Stimulated activated CD8-positive, alpha-beta memory T cell treated with anti-CD3 and anti-CD28 coated beads, Interleukin-15, amount 100 ng/mL, for 48 hours (primary cell): Measurements from ENCODE around the gene BAZ1B.
"Not testable (repeated sequence)": the region's sequence is repeated elsewhere in the genome, so short reads cannot be mapped to it uniquely, and the experiment has no call there.

Experiments used
- DNase-seq, 2 donors: peaks; one replicate each; pipeline ENCODE4 v3.0.0-alpha.2; 2020; ENCODE audit warnings: low read depth in 2 of 2

The BAZ1B gene

GRCh38 chr7:73522105-73522872, at the start of gene BAZ1B:
Gene BAZ1B, minus strand, starts transcription at chr7:73522293. Its CDS starts 360 bp downstream, at chr7:73521933.
- DNase-seq, result peak; percentile 97 to 98

GRCh38 chr7:73570977-73571376, 48.9 kb upstream of the BAZ1B start:
- DNase-seq, result no peak

DNA sequence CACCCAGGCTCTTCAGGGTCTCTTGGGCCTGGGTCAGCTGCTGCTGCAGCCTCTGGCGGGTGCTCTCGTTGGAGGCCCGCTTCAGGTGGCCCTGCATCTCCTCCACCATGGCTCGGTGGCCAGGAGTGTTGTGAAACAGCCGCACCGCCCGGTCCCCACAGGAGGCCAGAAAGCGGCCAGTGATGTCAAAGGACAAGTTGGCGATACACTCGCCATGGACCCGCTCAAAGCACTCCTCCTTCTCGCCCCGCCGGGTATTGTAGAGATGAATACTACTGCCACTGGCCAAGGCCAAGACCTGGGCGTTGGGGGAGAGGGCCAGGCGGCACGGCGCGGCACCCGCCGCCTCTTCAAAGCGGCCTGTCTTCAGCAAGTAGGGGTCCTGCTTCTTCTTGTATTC, 48.4 kb upstream of the BAZ1B start:
- no peak for DNase-seq

DNA sequence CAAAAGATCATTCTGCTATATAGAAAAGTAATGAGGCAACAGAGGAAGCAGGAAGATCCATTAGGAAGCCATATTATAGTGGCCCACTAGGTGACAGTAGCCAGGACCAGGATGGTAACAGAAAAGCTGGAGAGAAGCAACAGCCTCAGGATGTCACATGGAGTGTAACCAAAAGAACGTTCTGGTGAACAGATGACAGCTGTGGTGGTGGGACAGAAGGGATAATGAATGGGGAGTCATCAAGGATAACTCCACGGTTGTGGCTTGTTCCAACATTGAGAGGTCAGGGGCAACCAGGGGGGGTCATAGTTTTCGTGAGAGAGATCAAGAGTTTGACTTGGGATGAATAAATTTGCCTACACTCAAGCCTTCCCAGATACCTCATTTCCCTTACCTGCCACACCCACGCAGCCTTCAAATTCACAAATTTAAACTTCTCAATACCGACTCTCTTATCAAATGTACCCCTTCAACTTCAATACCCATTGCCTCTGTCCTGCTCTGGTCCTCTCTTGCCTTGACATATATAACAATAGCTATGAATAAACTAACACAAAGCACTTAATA, 47.0 kb upstream of the BAZ1B start:
- DNase-seq, result no peak

DNA sequence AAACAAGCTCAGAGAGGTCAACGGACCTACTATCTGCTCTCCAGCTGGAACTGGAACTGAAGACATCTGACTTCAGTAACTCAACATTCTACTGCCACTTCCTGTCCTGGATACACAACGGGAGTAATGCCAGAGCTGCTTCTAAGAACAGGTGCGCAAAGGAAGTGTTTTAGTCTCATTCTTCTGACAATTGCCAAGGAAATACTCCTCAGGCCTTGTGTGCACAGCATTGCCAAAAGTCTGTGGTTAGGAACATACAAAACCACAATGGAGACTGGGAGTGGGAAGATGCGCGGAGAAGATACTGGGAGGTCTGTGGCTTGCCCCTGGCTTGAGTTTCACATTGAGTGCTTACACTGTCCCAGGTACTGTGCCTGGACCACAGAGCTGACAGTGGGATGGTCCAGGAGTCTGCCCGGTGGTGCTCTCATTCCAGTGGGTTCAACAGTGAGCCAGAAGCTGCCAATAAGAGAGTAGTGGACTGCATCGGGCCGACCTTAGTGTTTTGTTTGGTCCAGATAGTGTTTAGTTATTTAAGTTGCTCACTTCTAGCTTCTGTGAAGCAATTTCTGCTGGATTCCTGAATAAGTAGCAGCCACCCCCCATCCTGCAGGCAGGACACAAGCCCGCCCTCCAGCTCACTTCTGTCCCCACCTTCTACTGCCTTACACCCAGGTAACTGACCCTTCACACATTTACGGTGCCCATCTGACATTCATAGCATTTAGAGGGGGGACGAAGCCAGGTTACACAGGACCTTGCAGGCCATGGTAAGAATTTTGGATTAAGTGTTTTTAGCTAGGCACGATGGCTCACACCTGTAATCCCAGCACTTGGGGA, 46.0 kb upstream of the BAZ1B start:
- no peak for DNase-seq

DNA sequence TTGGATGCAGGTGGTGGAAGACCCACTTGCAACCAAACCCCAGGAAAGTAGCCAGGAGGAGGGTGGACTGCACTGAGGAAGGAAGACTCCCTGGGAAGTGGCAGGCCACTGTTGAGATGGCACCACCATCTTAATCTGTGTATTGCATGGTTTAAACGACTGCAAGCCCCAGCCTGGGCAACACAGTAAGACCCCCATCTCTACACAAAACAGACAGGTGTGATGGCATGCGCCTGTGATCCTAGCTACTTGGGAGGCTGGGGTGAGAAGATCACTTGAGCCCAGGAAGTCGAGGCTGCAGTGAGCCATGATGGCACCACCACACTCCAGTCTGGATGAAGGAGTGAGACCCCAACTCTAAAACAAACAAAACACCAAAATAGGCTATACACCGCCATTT, 45.0 kb upstream of the BAZ1B start:
- no peak for DNase-seq

GRCh38 chr7:73566431-73566830, 44.3 kb upstream of the BAZ1B start:
- not testable (repeated sequence) for DNase-seq

GRCh38 chr7:73565675-73566340, 43.7 kb upstream of the BAZ1B start:
- no peak for DNase-seq

DNA sequence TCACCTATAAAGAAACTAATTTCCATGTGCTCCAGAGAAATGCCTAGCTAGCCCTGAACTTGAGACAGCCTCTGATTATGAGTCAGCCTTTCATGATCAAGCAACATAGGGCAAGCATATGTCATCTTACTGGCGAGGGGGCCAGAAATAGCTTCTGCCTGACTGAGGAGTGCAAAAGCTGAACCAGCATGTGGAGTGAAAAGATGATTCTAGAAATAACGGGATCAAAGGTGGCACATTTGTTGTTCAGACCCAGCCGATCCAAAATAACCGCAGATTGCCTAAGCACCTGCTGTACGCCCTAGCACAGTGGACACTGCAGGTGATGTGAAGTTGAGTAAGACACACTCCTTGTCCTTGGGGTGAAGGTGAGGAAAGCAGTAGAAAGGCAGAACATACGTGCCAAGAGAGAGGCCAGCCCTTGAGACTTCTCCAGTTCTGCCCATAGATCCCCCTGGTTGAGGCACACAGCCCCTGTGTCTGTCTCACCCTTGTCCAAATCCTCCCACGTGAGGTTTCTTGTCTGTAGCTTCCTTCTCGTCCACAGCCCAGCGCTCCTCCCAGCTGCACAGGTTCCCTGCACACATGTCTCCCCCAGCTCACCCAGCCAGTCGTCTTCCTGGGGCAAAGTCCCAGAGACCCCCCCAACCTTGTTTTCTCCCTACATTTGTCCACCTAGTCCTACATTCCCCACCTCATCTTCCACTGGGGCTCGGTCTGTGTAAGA, 38.2 kb upstream of the BAZ1B start:
- DNase-seq, result no peak

GRCh38 chr7:73557397-73558257, 35.5 kb upstream of the BAZ1B start, which contains the start of gene BCL7B:
Gene BCL7B, minus strand, starts transcription at chr7:73557690. Its CDS starts 112 bp downstream, at chr7:73557578.
- peak; percentile 68 to 71 for DNase-seq

DNA sequence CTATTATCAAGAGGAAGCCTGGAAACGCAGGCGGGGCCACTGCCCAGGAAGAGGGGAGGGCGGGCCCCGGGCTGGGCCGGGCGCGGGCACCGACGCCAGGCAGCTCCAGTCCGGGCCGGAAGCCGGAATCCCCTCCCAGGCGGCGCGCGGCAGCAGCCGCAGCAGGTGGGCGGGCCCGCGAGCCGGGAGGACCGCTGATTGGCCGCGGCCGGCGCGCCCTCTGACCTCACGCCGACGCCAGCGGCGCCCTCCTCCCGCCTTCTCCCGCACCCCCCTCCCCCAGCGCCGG, 35.0 kb upstream of the BAZ1B start:
- peak; percentile 94 to 96 for DNase-seq

DNA sequence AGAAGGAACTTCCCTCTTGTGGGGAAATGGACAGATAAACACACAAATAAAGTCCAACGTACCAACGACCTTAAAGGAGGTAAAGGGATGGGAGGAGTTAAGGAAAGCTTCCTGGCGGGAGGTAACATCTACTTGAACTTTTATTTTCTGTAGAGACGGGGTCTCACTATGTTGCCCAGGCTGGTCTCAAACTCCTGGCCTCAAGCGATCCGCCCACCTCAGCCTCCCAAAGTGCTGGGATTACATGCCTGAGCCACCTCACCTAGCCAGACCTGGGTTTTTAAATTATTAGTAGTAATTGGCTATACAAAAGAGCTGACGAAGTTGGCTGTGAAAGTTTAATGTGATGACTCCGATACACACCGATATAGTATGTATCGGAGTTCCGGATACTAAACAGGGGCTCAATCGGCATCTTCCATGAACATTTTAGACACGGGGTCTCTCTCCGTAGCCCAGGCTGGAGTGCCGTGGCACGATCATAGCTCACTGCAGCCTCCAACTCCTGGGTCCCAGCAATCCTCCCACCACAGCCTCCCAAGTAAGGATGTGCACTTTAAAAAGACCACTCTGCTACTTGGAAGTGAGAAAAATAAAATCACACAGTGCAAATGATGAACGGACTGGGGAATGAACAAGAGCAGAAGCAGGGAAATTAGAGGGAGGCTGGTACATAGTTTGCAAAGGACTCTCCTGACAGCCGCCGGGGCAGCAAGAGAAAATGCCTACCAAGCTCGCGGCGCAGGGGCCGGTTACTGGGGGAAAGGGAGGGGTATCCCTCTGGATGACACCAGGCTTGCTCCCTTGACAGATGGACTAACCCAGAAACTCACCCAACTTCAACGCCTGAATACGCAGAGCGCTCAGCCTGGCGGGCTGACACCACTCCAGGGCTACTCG, 34.4 kb upstream of the BAZ1B start:
- DNase-seq, result no peak

- DNase-seq, result no peak
Measured at GRCh38 chr7:73555411-73555982, 33.4 kb upstream of the BAZ1B start.

DNA sequence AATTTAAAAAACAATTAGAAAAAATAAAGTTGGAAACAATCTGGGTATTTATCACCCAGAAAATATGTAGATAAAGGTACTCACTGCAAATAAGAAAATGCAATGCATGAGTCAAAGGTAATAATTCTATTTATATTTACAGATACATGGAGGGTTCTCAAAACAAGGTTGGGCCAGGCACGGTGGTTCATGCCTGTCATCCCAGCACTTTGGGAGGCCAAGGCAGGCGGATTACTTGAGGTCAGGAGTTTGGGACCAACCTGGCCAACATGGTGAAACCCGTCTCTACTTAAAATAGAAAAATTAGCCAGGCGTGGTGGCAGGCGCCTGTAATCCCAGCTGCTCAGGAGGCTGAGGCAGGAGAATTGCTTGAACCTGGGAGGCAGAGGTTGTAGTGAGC, 28.0 kb upstream of the BAZ1B start:
- DNase-seq, result not testable (repeated sequence)

DNA sequence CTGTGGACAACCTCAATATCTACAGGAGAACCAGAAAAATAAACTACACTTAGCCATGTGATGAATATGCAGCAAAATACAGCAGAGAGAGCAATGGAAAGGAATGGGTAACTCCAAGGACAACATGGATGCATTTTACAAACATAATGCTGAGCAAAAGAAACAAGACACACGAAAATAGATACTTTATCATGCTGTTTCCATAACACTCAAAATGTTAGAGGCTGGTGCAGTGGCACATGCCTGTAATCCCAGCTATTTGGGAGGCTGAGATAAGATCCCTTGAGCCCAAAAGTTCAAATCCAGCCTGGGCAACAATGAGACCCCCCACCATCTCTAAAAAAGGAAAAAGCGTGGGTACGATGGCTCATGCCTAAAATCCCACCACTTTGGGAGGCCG, 27.1 kb upstream of the BAZ1B start:
- DNase-seq, result no peak

DNA sequence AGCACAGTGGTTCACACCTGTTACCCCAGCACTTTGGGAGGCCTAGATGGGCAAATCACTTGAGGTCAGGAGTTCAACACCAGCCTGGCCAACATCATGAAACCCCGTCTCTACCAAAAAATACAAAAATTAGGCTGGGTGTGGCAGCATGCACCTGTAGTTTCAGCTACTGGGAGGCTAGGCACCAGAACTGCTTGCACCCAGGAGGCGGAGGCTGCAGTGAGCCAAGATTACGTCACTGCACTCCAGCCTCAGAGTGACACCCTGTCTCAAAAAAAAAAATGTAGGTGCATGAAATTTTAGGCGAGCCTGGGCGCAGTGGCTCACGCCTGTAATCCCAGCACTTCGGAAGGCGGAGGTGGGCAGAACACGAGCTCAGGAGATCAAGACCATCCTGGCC, 25.7 kb upstream of the BAZ1B start:
- DNase-seq, result no peak

GRCh38 chr7:73544678-73545077, 22.6 kb upstream of the BAZ1B start:
- no peak for DNase-seq

DNA sequence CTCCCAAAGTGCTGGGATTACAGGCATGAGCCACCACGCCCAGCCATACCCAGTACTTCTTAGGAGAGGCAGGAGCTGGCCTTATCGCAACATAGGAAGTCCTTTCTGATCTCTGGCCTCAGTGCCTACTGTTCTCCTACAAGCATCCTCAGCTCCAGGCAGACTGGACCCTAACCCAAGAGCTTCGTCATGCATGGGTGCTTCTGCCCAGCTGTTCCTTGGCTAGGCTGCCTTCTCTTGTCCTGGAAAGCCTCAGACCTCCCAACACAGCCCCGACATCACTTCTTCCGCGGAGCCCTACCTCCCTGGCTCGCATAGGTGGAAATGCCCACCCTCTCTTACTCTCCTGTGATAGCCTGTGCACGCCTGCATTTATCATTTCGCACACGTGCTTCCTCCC, 19.6 kb upstream of the BAZ1B start:
- no peak for DNase-seq

DNA sequence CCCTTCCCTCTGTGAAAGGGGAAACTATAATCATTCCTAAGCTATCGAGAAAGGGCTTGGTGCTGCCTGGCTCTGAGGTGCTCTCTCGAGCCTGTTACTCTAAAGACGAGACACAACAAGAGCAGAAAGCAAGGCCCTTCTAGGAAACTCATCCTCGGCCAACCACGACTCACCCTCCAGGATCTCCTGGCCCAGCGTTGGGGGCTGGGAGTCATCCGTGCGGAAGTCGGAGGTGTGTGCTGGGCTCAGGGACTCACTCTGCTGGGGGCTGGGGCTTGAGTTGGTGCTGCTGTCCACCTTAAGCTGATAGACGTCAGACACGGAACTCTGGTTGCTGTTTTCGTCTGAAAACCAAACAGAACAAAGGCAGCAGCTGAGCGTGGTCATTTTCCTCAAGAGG, 17.6 kb upstream of the BAZ1B start:
- no peak for DNase-seq
